ENCODE results near the gene ENO2.
"Not testable (repeated sequence)": the region's sequence is repeated elsewhere in the genome, so short reads cannot be mapped to it uniquely, and the experiment has no call there.

Gene ENO2

GRCh38 chr12:6914246-6914946, at the start of gene ENO2:
TSS of gene ENO2 (plus strand) at chr12:6914580. CDS start at chr12:6915833, 1,253 bp downstream.
- DNase-seq (ENCODE audit: low read depth in 2 of 2), result no peak

DNA sequence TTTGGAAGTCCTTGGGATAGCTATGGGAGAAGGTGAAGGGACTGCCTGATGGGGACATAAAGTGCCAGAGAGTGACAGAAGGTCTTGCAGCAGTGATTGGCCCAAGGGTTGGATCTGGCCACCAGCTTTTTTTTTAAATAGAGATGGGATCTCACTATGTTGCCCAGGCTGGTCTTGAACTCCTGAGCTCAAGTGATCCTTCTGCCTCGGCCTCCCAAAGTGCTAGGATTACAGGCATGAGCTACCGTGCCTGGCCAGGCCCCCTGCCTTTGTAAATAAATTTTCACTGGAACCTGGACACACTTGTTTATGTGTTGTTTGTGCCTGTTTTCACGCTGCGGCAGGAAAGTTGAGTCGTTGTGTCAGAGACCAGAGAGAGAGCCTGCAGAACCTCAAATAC, 49.1 kb upstream of the ENO2 start:
- not testable (repeated sequence) for DNase-seq (ENCODE audit: low read depth in 2 of 2)

DNA sequence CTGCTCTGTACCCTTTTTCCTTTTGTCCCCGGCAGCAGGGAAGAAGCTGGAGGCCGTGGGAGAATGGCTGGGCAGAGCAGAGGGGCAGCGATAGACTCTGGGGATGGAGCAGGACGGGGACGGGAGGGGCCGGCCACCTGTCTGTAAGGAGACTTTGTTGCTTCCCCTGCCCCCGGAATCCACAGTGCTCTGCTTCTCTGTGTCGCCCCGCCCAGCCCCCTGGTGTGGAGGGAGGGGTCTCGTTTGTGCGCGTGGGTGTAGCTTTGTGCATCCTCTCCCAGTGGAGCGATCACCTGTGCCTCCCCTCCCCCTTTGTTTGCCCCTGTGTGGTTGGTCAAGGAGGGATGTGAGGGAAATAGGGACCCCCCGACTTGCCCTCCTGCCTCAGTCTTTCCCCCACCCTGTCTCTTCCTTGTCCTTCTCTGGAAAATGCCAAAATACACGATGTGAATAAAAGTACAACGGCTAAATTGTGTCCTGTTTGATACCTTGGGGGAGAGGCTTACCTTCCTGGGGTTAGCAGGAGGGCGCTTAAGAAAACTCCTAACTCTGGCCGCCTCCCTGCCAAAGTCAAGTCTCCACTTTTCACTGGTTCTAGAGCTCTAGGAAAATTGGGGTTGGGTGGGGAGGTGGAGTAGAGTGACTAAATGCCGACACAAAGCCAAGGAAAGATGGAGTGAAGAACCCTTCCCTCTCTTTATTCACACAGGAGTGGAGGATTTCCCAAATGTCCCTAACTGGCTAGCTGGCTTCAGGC, 48.0 kb upstream of the ENO2 start:
- no peak for DNase-seq (ENCODE audit: low read depth in 2 of 2)

DNA sequence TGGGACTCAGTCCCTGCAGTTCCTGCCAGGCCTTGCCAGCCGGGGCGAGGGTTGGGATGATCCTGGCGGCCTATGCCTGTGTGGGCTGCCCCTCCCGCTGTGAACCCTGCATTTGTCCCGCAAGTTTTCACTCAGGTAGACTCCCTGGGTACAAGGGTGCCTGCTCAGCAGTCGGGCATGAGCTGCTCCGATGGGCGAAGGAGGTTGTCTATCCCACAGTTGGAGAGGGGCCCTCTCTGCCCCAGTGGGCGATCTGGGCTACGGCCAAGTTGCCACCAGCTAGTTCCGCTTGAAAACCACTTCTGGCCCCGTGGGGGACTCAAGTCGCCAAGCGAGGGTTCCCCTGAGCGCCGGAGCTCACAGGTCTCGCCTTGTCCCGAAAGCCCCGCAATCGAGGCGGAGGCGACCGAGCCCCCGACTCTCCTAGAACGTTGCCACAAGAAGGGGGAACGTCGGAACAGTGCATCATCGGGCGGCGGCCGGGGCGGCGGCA, 47.4 kb upstream of the ENO2 start:
- no peak for DNase-seq (ENCODE audit: low read depth in 2 of 2)

- no peak for DNase-seq (ENCODE audit: low read depth in 2 of 2)
Measured at GRCh38 chr12:6867413-6868210, 46.8 kb upstream of the ENO2 start, which contains the start of gene TPI1. TSS of gene TPI1 (plus strand) at chr12:6867531. CDS start at chr12:6867567, 36 bp downstream.

DNA sequence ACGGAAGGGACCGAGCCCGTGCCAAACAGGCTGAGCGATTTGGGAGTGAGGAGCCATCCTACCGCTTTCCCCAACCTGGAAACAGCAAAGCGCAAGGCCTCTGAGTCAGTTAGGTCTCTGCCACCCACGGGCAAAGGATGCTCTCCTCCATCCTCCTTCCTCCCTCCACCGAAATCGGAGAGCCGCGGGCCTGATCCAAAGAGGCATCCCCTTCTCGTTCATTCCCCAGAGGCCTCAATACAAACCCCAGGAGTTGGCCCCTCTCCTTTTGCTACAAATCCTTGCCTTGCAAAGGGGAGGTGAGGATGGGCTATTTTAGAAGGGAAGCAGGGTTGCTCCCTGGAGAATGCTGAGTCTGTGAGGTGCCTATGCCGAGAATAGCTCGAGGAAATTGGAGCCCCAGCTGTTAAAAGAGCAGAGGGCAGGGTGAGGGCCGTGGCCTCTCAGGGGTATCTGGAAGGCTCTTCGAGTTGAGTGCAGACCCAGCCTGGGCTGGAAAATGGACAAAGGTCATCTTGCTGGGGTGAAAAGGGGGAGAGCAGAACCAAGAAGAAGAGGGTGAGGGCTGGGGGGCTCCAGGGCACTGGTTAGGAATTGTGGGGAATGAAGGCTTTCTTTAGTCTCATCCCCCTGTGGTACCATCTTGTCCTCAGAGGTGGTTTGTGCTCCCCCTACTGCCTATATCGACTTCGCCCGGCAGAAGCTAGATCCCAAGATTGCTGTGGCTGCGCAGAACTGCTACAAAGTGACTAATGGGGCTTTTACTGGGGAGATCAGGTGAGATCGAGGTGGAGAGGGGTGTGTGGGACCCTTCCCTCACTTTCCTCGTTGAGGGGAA, 46.0 kb upstream of the ENO2 start:
- DNase-seq (ENCODE audit: low read depth in 2 of 2), result no peak

- DNase-seq (ENCODE audit: low read depth in 2 of 2), result no peak
Measured at GRCh38 chr12:6869049-6870021, 45.0 kb upstream of the ENO2 start.

DNA sequence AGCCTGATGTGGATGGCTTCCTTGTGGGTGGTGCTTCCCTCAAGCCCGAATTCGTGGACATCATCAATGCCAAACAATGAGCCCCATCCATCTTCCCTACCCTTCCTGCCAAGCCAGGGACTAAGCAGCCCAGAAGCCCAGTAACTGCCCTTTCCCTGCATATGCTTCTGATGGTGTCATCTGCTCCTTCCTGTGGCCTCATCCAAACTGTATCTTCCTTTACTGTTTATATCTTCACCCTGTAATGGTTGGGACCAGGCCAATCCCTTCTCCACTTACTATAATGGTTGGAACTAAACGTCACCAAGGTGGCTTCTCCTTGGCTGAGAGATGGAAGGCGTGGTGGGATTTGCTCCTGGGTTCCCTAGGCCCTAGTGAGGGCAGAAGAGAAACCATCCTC, 44.1 kb upstream of the ENO2 start:
- not testable (repeated sequence) for DNase-seq (ENCODE audit: low read depth in 2 of 2)

- DNase-seq (ENCODE audit: low read depth in 2 of 2), result no peak
Measured at GRCh38 chr12:6871052-6871957, 43.1 kb upstream of the ENO2 start.

- no peak for DNase-seq (ENCODE audit: low read depth in 2 of 2)
Measured at GRCh38 chr12:6872073-6873048, 42.0 kb upstream of the ENO2 start.

DNA sequence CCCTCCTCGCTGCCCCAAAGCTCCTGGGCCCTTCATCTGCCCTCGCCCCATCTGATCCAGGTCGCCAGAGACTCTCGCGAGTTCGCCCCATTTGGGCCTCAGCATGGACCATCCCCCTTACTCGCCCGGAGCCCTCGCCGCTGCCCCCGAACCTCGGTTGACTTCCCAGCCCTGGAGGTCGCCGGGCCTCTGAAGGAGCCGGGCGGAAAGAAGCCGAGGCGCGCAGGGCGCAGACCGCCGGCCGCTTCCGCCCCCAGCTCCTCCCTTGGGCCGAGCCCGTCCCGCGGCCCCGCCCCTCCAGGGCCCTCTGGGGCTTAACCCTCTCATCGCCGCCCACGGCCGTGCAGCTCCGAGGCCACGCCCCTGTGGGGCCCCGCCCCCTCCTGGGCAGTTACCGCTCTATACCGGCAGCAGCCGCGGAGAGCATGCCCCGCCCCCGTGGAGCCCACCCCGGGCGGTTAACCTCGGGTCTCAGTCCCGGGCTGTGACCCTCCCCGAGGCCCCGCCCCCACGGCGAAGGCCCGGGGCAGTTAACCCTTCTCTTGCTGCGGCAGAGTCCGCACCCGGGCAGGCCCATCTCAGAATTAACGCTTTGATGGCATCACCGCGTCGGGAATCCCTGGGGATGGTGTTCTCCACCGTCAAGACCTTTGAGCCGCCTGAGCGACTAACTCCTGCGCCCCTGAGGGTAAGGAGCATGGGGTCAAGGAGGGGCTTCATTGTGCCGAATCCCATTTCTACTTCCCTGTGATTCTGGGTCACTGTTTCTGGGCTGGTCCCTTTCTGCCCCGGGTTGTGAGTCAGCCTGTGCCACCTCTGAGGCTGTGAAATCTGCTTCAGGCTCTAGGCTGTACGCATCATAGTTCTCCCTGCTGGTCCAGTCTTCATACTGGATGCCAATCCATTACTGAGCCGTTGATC, 41.0 kb upstream of the ENO2 start, which contains the start of gene SPSB2:
TSS of gene SPSB2 (minus strand) at position 210 of the 921 bp plus-strand sequence. CDS start 402 bp downstream, outside the sequence.
- DNase-seq (ENCODE audit: low read depth in 2 of 2), result peak; percentile 82 to 85

- DNase-seq (ENCODE audit: low read depth in 2 of 2), result not testable (repeated sequence)
Measured at GRCh38 chr12:6874015-6874368, 40.4 kb upstream of the ENO2 start.

DNA sequence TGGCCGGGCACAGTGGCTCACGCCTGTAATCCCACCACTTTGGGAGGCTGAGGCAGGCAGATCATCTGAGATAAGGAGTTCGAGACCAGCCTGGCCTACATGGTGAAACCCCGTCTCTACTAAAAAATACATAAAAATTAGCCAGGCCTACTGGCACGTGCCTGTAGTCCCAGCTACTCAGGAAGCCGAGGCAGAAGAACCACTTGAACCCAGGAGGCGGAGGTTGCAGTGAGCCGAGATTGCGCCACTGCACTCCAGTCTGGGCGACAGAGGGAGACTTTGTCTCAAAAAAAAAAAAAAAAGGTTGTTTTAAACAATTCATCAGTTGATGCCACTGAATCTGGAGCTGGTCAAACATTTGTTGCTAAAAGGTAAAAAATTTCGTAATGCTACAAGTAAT, 34.6 kb upstream of the ENO2 start:
- DNase-seq (ENCODE audit: low read depth in 2 of 2), result not testable (repeated sequence)

- DNase-seq (ENCODE audit: low read depth in 2 of 2), result no peak
Measured at GRCh38 chr12:6883252-6883651, 31.1 kb upstream of the ENO2 start.

DNA sequence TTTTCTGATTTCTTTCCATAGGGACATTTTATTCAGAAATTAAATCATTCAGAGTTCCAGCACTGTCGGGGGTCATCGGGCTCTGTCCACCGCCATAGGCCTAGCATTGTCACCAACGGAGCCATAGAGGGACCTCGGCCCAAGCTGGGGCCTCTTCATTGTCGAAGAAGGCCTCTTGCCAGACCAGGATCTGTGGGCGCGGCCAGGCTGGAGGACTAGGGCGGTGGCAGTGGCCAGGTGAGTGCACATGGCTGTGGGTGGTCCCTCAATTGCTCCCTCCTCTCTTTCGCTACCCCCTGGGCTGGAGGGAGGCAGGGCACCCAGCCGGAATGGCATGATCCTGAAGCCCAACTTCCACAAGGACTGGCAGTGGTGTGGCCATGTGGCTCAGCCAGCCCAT, 30.7 kb upstream of the ENO2 start:
- DNase-seq (ENCODE audit: low read depth in 2 of 2), result no peak

- no peak for DNase-seq (ENCODE audit: low read depth in 2 of 2)
Measured at GRCh38 chr12:6884539-6884938, 29.8 kb upstream of the ENO2 start.
